ENCODE results near the gene PI4KB.
A peak's percentile ranks its signal among the peaks of the same experiment; 100 is the strongest.

GRCh38 chr1:151251656-151252470 is 75.4 kb downstream of the PI4KB start:
- TF ChIP-seq, protein P1, sequence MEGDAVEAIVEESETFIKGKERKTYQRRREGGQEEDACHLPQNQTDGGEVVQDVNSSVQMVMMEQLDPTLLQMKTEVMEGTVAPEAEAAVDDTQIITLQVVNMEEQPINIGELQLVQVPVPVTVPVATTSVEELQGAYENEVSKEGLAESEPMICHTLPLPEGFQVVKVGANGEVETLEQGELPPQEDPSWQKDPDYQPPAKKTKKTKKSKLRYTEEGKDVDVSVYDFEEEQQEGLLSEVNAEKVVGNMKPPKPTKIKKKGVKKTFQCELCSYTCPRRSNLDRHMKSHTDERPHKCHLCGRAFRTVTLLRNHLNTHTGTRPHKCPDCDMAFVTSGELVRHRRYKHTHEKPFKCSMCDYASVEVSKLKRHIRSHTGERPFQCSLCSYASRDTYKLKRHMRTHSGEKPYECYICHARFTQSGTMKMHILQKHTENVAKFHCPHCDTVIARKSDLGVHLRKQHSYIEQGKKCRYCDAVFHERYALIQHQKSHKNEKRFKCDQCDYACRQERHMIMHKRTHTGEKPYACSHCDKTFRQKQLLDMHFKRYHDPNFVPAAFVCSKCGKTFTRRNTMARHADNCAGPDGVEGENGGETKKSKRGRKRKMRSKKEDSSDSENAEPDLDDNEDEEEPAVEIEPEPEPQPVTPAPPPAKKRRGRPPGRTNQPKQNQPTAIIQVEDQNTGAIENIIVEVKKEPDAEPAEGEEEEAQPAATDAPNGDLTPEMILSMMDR (IDR thresholded peaks at IDR 0.05; ENCODE audit: insufficient read depth, low read length, poor library complexity, severe bottlenecking), result peak; percentile 90
- TF ChIP-seq EZH2phosphoT487 (conservative IDR thresholded peaks at IDR 0.05; ENCODE audit: low read length), result no peak

Measured in SU-DHL-6 (cell line).